Measurements from ENCODE around the gene APH1B. TPM values are rescaled to one million over a fixed set of nuclear protein-coding genes. Genes with fewer than 3 reads are reported as not detected.

Gene APH1B
- total RNA-seq, 3 donors from 2014 or later, result 1.9 to 4.2 (median 3.7) TPM

DNA sequence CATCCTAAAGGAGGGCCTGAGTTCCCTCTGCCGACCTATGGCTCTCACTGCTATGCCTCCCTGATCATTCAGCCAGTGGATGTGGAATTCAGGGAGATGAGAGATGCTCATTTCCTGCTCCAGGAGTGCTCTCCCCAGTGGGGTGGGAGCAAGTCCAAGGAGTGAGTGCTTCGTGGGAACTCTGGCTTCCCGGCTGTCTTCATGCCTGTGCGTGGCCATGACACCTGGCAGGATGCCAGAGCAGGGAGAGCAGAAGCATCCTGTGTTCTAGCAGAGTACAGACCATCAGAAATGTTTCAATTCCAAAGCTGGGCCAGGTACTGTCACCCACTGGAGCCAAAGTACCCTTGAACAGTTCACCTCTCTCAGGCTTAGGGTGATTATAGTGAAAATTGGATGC lies 45.1 kb downstream of the APH1B start:
- ATAC-seq, result no peak
- Mint-ChIP-seq H3K9me3 (no peaks in the 10 kb centered on the region), H3K4me3 (no peak overlapping the region), H3K36me3 (ENCODE audit: insufficient read depth) (no peaks in the 10 kb centered on the region), H3K4me1 (ENCODE audit: low read depth) (no peaks in the 10 kb centered on the region), H3K27me3 (ENCODE audit: low read depth) (peaks cover 3% of the 10 kb centered on the region)
- no peak for DNase-seq

DNA sequence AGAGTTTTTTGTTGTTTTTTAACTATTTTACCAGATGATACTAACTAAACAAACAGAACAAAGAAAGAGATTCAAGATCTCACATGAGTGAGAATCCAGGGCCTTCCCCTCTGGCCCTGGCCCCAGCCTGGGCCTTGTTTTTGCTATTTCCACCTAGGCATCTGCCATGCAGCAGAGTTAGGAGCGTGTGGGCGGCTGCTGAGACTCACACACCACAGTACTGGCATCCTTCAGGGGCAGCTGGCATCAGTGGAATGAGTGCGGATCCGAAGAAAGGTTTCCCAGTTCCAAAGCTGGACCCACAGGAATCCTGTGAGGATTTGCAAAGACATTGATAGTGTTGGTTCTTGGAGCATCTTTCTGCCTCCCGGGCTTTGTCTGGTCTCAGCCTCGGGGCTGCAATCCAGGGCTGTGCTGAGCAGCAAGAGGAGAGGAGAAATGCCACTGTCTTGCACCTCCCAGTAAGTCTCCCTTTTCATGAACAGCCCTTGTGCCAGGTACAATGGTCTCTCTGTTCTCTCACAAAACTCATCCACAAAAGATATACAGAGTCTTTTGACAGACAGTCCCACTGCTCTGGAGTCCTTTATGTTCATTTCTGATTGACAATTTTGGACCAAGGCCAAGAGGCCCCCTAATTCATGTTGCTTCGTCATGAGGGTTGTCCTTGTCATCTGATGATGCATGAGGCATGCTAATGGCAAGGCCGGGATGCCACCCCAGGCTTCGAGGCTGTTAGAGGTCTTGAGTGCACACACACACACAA lies 46.6 kb downstream of the APH1B start:
- Mint-ChIP-seq H3K4me3 (no peak overlapping the region), H3K27me3 (ENCODE audit: low read depth) (peaks cover 5% of the 10 kb centered on the region), H3K4me1 (ENCODE audit: low read depth) (no peaks in the 10 kb centered on the region), H3K9me3 (no peaks in the 10 kb centered on the region), H3K36me3 (ENCODE audit: insufficient read depth) (no peaks in the 10 kb centered on the region)
- no peak for ATAC-seq
- DNase-seq, result no peak

DNA sequence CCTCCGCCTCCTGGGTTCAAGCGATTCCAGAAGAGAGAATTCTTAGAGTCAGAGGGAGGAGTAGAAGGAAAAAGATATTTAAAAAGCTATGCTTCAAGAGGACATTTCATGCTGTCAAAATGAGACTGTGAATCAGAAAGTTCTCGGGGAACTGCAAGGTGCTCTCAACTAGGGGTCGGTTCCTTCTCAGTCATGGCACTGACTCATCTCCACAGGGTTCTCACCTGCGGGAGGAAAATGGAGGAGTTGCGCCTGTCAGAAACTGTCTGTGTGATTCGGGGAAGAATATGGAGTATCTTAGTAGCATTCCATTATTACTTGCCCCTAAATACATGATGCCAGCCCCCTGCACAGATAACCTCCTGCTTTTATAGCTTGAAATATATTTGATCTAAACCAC lies 47.4 kb downstream of the APH1B start:
- no peak for DNase-seq
- Mint-ChIP-seq H3K27me3 (ENCODE audit: low read depth) (peaks cover 5% of the 10 kb centered on the region), H3K4me3 (no peak overlapping the region)

DNA sequence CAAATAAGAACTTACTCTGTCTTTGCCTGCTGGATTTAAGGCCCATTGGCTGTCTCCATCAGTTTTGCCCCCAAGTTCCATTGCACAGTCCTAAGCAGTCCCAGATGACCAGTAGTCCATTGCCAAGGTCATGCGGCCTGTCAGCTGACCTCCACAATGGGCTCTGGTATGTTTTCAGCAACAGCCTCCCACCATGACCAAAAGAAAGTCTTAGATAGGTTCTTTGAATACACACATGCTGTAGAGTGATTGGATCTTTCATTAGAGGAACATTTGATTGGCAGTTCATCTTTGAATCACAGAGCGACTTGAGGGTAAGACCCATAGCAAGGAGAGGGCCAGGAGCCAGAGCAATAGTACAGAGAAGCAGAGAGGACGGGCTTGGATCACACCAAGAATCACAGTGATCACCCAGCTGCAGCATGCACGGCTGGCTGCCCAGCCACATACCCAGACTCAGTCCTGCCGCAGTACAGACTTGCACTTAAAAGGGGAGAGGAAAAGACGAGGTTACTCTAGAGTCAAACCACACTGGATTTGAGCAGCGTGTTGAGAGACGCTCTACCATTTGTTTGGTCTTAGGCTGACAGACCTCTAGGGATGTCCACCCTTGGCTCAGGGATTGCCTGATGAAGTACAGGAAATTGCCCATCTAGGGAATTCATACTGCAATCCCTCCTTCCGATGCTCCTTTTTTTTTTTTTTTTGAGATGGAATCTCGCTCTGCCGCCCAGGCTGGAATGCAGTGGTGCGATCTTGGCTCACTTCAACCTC lies 50.4 kb downstream of the APH1B start:
- no peak for DNase-seq
- no peak overlapping the region for H3K4me3 Mint-ChIP-seq
- no peaks in the 10 kb centered on the region for H3K36me3 Mint-ChIP-seq (ENCODE audit: insufficient read depth)
- H3K27me3 Mint-ChIP-seq (ENCODE audit: low read depth), result peaks cover 5% of the 10 kb centered on the region
- no peaks in the 10 kb centered on the region for H3K9me3 Mint-ChIP-seq
- ATAC-seq, result no peak
- H3K4me1 Mint-ChIP-seq (ENCODE audit: low read depth), result no peaks in the 10 kb centered on the region

More for the DNA sequence above, 47.4 kb downstream of the APH1B start:
- Mint-ChIP-seq H3K36me3 (ENCODE audit: insufficient read depth) (no peaks in the 10 kb centered on the region), H3K9me3 (no peaks in the 10 kb centered on the region), H3K4me1 (ENCODE audit: low read depth) (no peaks in the 10 kb centered on the region)
- ATAC-seq, result no peak

DNA sequence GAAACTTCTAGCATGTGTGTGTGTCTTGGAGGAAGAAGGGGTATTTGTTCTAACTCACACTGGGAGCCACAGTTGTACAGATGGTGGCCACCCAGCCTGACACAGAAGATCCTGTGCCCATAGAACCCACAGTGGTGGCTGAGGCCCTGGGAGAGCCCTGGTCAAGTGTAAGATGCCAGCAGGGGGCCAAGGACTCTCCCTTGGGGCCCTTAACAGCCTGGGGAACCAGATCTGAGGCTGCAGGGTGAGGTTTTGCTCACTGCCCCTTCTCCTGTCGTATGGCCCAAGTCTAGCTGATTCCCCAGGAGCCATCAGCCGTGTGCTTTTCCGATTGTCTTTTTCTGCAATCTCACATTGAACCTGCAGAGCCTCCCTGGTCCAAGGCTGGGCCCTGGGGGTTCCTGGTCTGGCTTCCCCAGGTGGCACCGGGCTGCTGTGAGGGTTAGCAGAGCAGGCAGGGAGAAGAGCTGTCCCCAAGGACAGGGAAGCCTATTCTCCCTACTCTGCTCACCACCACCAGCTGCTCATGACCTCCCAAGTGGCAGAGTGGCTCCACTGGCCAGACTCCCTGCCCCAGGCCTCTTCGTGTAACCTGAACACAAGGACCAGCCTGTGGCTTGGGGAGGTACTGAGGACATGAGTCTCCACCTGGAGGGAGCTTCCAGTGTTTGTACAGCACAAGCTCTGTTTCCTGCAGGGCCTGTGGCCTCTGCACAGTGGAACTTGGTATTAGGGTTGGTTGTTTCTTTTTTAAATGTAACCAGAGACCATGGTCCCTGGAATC lies 52.4 kb downstream of the APH1B start:
- Mint-ChIP-seq H3K27me3 (ENCODE audit: low read depth) (peaks cover 5% of the 10 kb centered on the region), H3K4me3 (no peak overlapping the region), H3K9me3 (no peaks in the 10 kb centered on the region), H3K36me3 (ENCODE audit: insufficient read depth) (no peaks in the 10 kb centered on the region), H3K4me1 (ENCODE audit: low read depth) (no peaks in the 10 kb centered on the region)
- no peak for DNase-seq
- no peak for ATAC-seq

DNA sequence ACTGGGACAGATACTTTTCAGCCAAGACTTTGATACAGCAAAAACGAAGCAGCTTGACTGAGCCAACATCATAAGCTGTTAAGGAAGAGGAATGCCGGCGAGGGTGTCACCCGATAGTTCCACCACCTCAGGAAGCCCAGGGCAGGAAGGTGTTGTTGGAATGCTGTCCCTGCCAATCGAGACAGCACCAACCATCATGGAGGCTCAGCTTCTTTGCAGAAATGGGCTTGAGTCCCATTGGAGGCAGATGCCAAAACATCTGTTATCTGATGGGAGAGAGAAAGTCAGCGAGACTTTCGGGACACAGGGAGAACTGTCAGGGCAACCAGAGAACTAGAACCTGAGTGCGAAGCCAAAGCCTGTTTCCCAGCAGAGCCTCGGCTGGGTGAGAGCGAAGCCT lies 53.5 kb downstream of the APH1B start:
- Mint-ChIP-seq H3K27me3 (ENCODE audit: low read depth) (peaks cover 2% of the 10 kb centered on the region), H3K36me3 (ENCODE audit: insufficient read depth) (no peaks in the 10 kb centered on the region), H3K4me1 (ENCODE audit: low read depth) (no peaks in the 10 kb centered on the region), H3K4me3 (no peak overlapping the region), H3K9me3 (no peaks in the 10 kb centered on the region)
- no peak for ATAC-seq
- DNase-seq, result no peak

DNA sequence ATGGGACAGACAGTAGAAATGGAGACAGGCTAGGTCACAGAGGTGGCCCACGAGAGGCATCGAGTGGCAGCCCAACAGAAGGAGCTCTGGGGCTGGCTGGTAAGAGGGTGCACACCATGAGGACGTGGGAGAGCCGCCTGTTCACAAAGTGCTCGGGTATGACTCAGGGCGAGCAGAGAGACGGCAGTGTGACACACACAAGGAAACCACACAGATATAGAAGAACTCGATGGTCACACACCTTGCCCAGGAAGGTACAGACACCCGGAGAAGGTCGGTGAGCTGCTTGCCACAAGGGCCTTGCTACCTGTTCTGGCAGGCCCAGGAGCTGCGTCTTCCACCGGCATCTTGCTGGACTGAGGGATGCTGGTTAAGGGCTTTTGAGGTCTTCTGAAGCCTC lies 54.1 kb downstream of the APH1B start:
- Mint-ChIP-seq H3K36me3 (ENCODE audit: insufficient read depth) (no peaks in the 10 kb centered on the region), H3K27me3 (ENCODE audit: low read depth) (peaks cover 2% of the 10 kb centered on the region), H3K9me3 (no peaks in the 10 kb centered on the region), H3K4me3 (no peak overlapping the region), H3K4me1 (ENCODE audit: low read depth) (no peaks in the 10 kb centered on the region)
- no peak for DNase-seq
- ATAC-seq, result peak; percentile 10 to 43

DNA sequence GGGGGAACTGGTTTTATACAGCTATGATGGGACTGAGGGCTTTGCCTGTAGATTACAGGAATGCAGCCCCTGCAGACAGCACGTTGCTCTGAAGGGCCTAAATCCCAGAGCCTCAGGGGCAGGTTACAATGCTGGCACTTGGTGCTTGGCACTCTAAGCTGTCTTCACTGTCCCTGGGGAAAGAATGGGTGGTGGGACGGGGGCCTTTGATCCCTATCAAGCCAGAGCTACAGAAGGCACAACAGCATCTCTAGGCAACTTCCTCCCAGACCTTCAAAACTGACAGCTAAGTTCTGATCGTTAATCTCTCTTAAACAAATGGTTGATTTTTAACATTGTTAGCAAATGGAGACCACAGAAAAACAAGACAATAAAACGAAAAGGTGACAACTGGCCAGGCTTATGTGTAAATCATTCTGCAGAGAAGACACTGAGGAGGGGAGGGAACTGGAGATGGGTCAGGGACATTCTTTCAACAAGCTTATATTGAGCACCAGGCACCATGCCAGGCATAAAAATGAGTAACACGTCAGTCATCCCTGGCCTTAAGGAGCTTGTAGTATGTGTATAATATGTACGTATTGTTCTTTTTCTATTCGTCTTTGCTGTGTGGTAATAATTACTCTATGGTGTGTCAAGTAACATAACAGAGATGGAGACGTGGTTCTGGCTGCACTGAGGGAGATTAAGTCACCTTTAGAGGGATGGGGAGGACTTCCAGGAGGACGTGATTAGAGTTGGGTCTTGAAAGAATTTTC lies 55.1 kb downstream of the APH1B start:
- no peaks in the 10 kb centered on the region for H3K36me3 Mint-ChIP-seq (ENCODE audit: insufficient read depth)
- no peaks in the 10 kb centered on the region for H3K9me3 Mint-ChIP-seq
- H3K4me1 Mint-ChIP-seq (ENCODE audit: low read depth), result no peaks in the 10 kb centered on the region
- no peak overlapping the region for H3K4me3 Mint-ChIP-seq
- peaks cover 1% of the 10 kb centered on the region for H3K27me3 Mint-ChIP-seq (ENCODE audit: low read depth)
- DNase-seq, result no peak
- ATAC-seq, result no peak

DNA sequence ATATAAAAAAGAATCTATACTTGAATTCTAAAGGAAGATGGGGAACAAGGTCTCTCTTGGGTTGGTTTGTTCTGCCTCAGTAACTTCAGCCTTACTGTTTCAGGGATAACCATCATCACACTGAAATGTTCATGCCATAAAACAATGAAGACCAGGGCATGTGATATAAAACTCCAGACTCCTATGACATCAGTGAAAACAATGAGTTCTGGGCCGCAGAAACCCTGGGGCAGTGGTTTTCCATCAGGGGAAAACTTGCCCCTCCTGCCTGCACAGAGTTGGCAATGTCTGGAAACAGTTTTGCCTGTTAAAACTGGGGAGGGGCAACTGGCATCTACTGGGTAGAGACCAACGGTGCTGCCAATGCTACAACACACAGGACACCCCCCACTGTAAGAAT lies 57.4 kb downstream of the APH1B start:
- Mint-ChIP-seq H3K4me1 (ENCODE audit: low read depth) (no peaks in the 10 kb centered on the region), H3K4me3 (no peak overlapping the region)
- ATAC-seq, result no peak

DNA sequence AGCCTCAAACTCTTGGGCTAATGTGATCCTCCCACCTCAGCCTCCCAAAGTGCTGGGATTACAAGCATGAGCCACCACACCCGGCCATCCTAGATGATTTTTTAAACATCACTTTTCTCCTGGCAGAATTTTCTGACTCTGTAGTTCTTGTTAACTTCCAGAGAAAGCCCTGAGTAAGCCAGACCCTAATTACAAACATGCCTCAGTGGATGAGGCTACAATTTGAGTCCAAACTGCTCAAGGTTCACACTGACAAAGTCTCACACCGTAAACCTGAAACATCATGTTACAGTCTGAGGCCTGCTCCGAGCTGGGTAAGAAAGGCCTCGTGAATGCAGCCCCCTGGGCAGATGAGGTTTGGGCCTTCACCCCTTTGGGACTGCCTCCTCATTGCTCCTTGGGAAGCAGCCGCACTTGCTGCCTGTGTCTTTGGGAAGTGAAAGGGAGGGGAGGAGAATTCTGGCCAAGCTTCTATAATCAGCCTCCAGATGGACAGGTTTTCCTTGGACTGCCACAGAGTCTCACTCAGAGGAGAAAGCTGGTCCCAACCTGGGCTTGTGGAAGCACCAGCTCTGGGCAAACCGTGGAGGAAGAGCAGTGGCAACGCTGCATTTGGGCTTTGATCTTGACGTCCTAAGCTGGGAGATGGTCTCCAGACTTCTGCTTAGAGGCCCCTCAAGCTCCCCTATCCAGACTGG lies 58.3 kb downstream of the APH1B start:
- Mint-ChIP-seq H3K36me3 (ENCODE audit: insufficient read depth) (no peaks in the 10 kb centered on the region), H3K27me3 (ENCODE audit: low read depth) (peaks cover 3% of the 10 kb centered on the region), H3K4me3 (no peak overlapping the region), H3K4me1 (ENCODE audit: low read depth) (no peaks in the 10 kb centered on the region), H3K9me3 (no peaks in the 10 kb centered on the region)
- ATAC-seq, result no peak
- DNase-seq, result no peak

More for the DNA sequence above, 57.4 kb downstream of the APH1B start:
- no peaks in the 10 kb centered on the region for H3K9me3 Mint-ChIP-seq
- H3K27me3 Mint-ChIP-seq (ENCODE audit: low read depth), result peaks cover 2% of the 10 kb centered on the region
- DNase-seq, result no peak
- H3K36me3 Mint-ChIP-seq (ENCODE audit: insufficient read depth), result no peaks in the 10 kb centered on the region

DNA sequence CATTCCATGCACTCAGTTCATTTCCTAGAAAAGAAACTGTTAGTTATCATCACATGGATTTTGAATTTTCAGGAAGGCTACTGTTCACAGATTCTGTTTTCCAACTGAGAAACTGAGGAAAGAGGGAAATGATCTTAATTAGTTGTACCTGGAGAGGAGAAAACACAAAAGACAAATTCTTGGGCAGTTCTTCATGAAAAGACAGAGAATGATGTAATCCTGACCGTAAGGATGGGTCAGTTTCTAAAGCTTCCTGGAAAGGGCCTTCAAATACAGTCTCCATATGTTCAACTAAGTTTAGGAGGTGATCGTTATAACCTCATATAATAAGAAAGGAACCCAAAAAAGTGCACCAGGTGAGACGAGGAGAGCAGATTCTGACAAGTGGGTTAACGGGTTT lies 59.6 kb downstream of the APH1B start:
- Mint-ChIP-seq H3K36me3 (ENCODE audit: insufficient read depth) (no peaks in the 10 kb centered on the region), H3K4me3 (no peak overlapping the region), H3K4me1 (ENCODE audit: low read depth) (no peaks in the 10 kb centered on the region), H3K27me3 (ENCODE audit: low read depth) (peaks cover 3% of the 10 kb centered on the region), H3K9me3 (no peaks in the 10 kb centered on the region)
- DNase-seq (no peak), ATAC-seq (no peak)

DNA sequence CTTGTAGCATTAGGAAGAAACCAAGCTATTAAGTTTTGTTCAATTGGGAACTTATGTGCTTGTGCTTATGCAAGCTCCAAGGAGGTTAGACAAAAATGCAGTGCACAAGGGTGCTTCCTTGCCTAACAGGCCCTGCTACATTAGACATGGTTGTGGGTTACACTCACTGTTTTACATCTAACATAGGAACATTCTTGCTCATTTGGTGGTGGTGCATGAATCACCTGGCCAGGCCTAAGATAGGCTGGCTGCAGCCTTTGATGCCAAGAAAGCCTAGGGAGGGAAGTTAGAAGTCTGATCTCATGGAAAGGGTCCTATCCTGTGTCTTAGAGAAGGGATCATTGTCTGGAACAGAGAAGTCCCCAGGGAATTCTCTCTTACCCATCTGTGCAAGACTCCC lies 60.8 kb downstream of the APH1B start:
- Mint-ChIP-seq H3K36me3 (ENCODE audit: insufficient read depth) (no peaks in the 10 kb centered on the region), H3K4me3 (no peak overlapping the region), H3K27me3 (ENCODE audit: low read depth) (peaks cover 6% of the 10 kb centered on the region), H3K9me3 (no peaks in the 10 kb centered on the region), H3K4me1 (ENCODE audit: low read depth) (no peaks in the 10 kb centered on the region)
- ATAC-seq (no peak), DNase-seq (no peak)

DNA sequence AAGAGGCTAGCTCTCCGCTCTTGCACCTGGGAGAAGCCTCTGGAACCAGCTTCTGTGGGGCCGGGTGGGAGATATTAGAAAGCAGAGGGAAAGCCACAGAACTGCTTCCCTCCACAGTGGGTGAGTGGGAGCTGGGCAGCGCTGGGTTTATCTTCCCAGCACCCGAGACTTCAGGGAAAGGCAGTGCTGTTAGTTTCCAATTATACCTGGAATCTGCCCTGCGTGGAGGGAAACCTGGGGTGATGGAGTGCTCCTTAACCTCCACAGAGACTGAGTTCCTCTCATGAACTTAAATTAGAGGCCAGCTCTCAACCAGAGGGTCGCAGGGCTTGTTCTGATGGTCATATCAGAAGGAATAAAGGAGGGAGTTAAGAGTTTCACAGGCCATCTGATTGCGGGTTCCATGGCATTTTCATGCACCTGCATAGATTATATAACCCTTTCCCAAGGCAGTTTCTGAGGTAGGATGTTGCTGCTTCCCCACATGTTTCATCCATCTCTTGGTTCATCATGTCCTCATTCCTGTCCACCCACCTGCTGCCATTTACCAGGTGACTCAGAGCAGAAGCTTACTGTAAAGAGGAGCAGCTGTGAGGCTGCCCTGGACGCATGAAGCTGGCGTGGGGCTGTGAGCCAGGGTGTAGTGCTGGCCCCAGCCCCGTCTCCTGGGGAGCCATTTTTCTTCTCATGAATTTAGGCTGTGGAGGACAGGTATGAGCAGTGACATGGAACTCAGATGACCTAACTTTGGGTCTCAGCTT lies 61.8 kb downstream of the APH1B start:
- H3K9me3 Mint-ChIP-seq, result no peaks in the 10 kb centered on the region
- no peaks in the 10 kb centered on the region for H3K36me3 Mint-ChIP-seq (ENCODE audit: insufficient read depth)
- no peaks in the 10 kb centered on the region for H3K4me1 Mint-ChIP-seq (ENCODE audit: low read depth)
- peaks cover 6% of the 10 kb centered on the region for H3K27me3 Mint-ChIP-seq (ENCODE audit: low read depth)
- ATAC-seq, result no peak
- DNase-seq, result no peak
- no peak overlapping the region for H3K4me3 Mint-ChIP-seq
